ENCODE data around the gene GREB1. TPM values are rescaled to one million over a fixed set of nuclear protein-coding genes. Genes with fewer than 3 reads are reported as not detected.

Gene GREB1
- total and polyA plus RNA-seq, 2 donors (not counting 1 experiment from before 2014, with no cell fraction given), result 0.04 to 0.39 TPM

DNA sequence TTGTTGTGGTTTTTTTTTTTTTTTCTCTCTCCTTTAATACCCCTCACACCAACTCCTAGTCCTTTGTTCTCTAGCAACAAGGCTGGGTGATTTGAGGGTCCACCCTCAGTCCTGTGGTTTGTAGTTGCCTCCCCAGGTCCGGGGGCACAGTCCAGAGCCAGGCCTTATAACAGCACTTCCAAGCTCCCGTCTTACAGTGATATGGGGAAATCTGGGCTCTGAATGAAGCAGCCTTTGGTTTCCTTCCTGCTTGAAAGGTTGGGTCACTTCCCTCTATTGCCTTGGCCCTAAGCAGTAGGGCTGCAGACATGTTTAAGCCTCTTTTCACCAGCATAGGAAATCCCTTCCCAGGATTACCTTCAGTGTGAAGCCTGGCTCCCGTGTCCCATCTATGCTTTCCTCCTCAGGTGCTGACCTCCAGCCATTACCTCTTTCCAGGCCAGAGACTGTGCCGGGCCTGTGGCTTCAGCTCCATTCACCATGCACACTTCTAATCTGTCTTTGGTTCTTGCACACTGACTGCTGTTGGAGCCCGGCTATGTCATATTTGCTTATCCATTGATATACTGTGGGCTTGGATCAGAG lies 157.3 kb downstream of the GREB1 start:
- Mint-ChIP-seq H3K9me3 (ENCODE audit: insufficient read depth) (no peaks in the 10 kb centered on the region), H3K4me3 (no peak overlapping the region), H3K4me1 (peaks cover 8% of the 10 kb centered on the region), H3K27me3 (peaks cover 6% of the 10 kb centered on the region), H3K27ac (no peak overlapping the region)
- H3K4me3 ChIP-seq (ENCODE audit: control extremely low read depth in 1 of 5, extremely low read depth in 1 of 5, insufficient read depth in 1 of 5, low read depth in 2 of 5, low read length in 4 of 5), result no peak overlapping the region
- no peak overlapping the region for H3K9ac ChIP-seq (ENCODE audit: low read length)
- H3K4me1 ChIP-seq (ENCODE audit: control insufficient read depth in 2 of 2, insufficient read depth in 2 of 2, low read length in 2 of 2), result peaks cover 11 to 16% of the 10 kb centered on the region in 2 donors
- no peak overlapping the region for H3K4me2 ChIP-seq (replicated peaks; ENCODE audit: low read depth, low read length, poor library complexity, severe bottlenecking)
- WGBS (ENCODE audit: insufficient coverage), result 89% methylated on average over 4 of the region's 5 CpGs
- no peak overlapping the region for H3K27ac ChIP-seq (ENCODE audit: low read length in 2 of 2)
- ChIA-PET CTCF (interaction anchor here (0.6 to 10.1 kb wide), 3 partner anchors 14 to 91 kb away, joined by 3 to 166 read pairs (median 4); no protein-coding TSS in a partner anchor), POLR2A (no interaction called here)
- H3K79me2 ChIP-seq (ENCODE audit: control insufficient read depth, insufficient read depth, low read length), result no peaks in the 10 kb centered on the region
- ATAC-seq (ENCODE audit: low read depth) (no peak), DNase-seq (no peak)
- TF ChIP-seq EZH2 (IDR thresholded peaks at IDR 0.05; ENCODE audit: borderline replicate concordance, insufficient read depth, low read depth, low read length, poor library complexity, severe bottlenecking), result no peak
- TF ChIP-seq, protein P1, sequence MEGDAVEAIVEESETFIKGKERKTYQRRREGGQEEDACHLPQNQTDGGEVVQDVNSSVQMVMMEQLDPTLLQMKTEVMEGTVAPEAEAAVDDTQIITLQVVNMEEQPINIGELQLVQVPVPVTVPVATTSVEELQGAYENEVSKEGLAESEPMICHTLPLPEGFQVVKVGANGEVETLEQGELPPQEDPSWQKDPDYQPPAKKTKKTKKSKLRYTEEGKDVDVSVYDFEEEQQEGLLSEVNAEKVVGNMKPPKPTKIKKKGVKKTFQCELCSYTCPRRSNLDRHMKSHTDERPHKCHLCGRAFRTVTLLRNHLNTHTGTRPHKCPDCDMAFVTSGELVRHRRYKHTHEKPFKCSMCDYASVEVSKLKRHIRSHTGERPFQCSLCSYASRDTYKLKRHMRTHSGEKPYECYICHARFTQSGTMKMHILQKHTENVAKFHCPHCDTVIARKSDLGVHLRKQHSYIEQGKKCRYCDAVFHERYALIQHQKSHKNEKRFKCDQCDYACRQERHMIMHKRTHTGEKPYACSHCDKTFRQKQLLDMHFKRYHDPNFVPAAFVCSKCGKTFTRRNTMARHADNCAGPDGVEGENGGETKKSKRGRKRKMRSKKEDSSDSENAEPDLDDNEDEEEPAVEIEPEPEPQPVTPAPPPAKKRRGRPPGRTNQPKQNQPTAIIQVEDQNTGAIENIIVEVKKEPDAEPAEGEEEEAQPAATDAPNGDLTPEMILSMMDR (IDR thresholded peaks at IDR 0.05), result no peak
- intact Hi-C loops (cut with micrococcal nuclease), result loop anchor here (5.0 to 10.0 kb wide), 2 partner anchors 214 to 1314 kb away; no protein-coding TSS in a partner anchor
- no peak overlapping the region for H2AFZ ChIP-seq (ENCODE audit: insufficient read depth, low read depth, low read length, poor library complexity, severe bottlenecking)
- no peaks in the 10 kb centered on the region for H4K20me1 ChIP-seq (ENCODE audit: control insufficient read depth, insufficient read depth, low read length, poor library complexity, severe bottlenecking)
- no peaks in the 10 kb centered on the region for H3K9me3 ChIP-seq (ENCODE audit: control extremely low read depth in 1 of 3, control insufficient read depth in 2 of 3, insufficient read depth in 1 of 3, low read length in 2 of 3)
- no peaks in the 10 kb centered on the region for H3K27me3 ChIP-seq (replicated peaks in 1 of 4; ENCODE audit: control extremely low read depth in 1 of 4, control insufficient read depth in 3 of 4, insufficient read depth in 4 of 4, low read length in 3 of 4)
- H3K36me3 ChIP-seq (replicated peaks in 1 of 2; ENCODE audit: control extremely low read depth in 1 of 2, control insufficient read depth in 1 of 2, extremely low read depth in 1 of 2, insufficient read depth in 2 of 2, low read length in 1 of 2), result no peaks in the 10 kb centered on the region

Small RNA genes lying within 50 kb of the gene (small RNA-seq; reads per million reads assigned to genes)
- gene MIR4429 (ENCODE audit: insufficient read length, low read depth, low replicate concordance) (not detected), gene RN7SL674P (ENCODE audit: insufficient read length, low read depth, low replicate concordance) (not detected), gene RNA5SP84 (ENCODE audit: insufficient read length, low read depth, low replicate concordance) (not detected), gene RNU2-13P (ENCODE audit: insufficient read length, low read depth, low replicate concordance) (0.57 reads per million)

Other genes starting within 250 kb of the GREB1 start
- 30.2 and 32.8 TPM in 2 replicates for gene ROCK2, start 189.4 kb upstream of the GREB1 start, total RNA-seq
- 2.3 and 3.4 TPM in 2 replicates for gene ROCK2, start 189.4 kb upstream of the GREB1 start, polyA plus RNA-seq
- gene E2F6, start 67.9 kb upstream of the GREB1 start, total RNA-seq, result 10.0 and 10.1 TPM in 2 replicates
- 2.0 and 3.5 TPM in 2 replicates for gene E2F6, start 67.9 kb upstream of the GREB1 start, polyA plus RNA-seq
- gene NTSR2, start 136.2 kb downstream of the GREB1 start, total RNA-seq, result not detected in 2 replicates
- not detected in 2 replicates for gene NTSR2, start 136.2 kb downstream of the GREB1 start, polyA plus RNA-seq
- 95.2 and 99.1 TPM in 2 replicates for gene LPIN1, start 212.6 kb downstream of the GREB1 start, total RNA-seq
- gene LPIN1, start 212.6 kb downstream of the GREB1 start, polyA plus RNA-seq, result 36.3 and 38.3 TPM in 2 replicates

Data from B cell (primary cell).